Lung (tissue), 12 donors: ENCODE data around the gene MAST1. TPM values are rescaled to one million over a fixed set of nuclear protein-coding genes. Genes with fewer than 3 reads are reported as not detected.

ENCODE experiments used
- ATAC-seq: fragments of 200-7000 bp; cut with Tn5 transposase; one replicate; pipeline ENCODE4 v1.9.1; 2020; ENCODE audit warnings: moderate number of reproducible peaks; ENCODE audit not compliant: insufficient read depth, low FRiP score
- DNase-seq, 3 donors: peaks; one replicate each; pipeline ENCODE4 v3.0.0-alpha.2; 2013 to 2017
- H3K27ac ChIP-seq, 2 donors: one replicate each; pipeline ENCODE4 v1.5.1; 2013; ENCODE audit warnings: mild to moderate bottlenecking in 2 of 2, moderate library complexity in 2 of 2, control low read depth in 1 of 2, inconsistent platforms in 1 of 2, low read depth in 1 of 2, low read length in 1 of 2
- H3K27me3 ChIP-seq, 3 donors: one replicate each; pipeline ENCODE4 v1.5.1; 2013; ENCODE audit warnings: low read length in 2 of 3; ENCODE audit not compliant: control insufficient read depth in 3 of 3, insufficient read depth in 3 of 3
- H3K36me3 ChIP-seq, 4 donors: one replicate each; pipeline ENCODE4 v1.5.1; 2013; ENCODE audit warnings: low read length in 4 of 4, mild to moderate bottlenecking in 1 of 4, moderate library complexity in 1 of 4; ENCODE audit not compliant: control insufficient read depth in 4 of 4, insufficient read depth in 4 of 4
- H3K4me1 ChIP-seq, 5 donors: one replicate each; pipeline ENCODE4 v1.5.1; 2013; ENCODE audit warnings: low read length in 5 of 5, mild to moderate bottlenecking in 2 of 5, moderate library complexity in 1 of 5; ENCODE audit not compliant: control insufficient read depth in 5 of 5, insufficient read depth in 5 of 5
- H3K4me3 ChIP-seq: one replicate; pipeline ENCODE4 v1.5.1; 2013; ENCODE audit warnings: mild to moderate bottlenecking, control low read depth, moderate library complexity
- H3K9ac ChIP-seq, 2 donors: one replicate each; pipeline ENCODE4 v1.5.1; 2013; ENCODE audit warnings: low read length in 2 of 2, control low read depth in 1 of 2; ENCODE audit not compliant: insufficient read depth in 1 of 2
- H3K9me3 ChIP-seq, 4 donors: one replicate each; pipeline ENCODE4 v1.5.1; 2013; ENCODE audit warnings: low read length in 3 of 4, mild to moderate bottlenecking in 1 of 4, moderate library complexity in 1 of 4; ENCODE audit not compliant: control insufficient read depth in 4 of 4, insufficient read depth in 3 of 4
- WGBS, 2 donors: extraction: QIAGEN DNeasy Blood & Tissue Kit; methylation state at CpG; one replicate each; pipeline ENCODE4 v1.1.7; 2013; 5-methylcytosine and 5-hydroxymethylcytosine counted together
- polyA plus RNA-seq, 2 donors: library from polyadenylated mRNA; stranded (reverse); fragments of 200-250 nt; gene quantifications; one replicate each; pipeline ENCODE4 v1.2.1, GENCODE V29; 2013
- total RNA-seq, 2 donors: library from RNA; depleted of rRNA in 1 of 2; stranded (reverse); fragments of >200 nt in 1 of 2; gene quantifications; one replicate each; pipeline ENCODE4 v1.2.1, GENCODE V29; 2014 to 2021
- TF ChIP-seq, protein P1 (sequence below): IDR thresholded peaks from 2 replicates; pipeline ENCODE4 v1.5.1; 2012; ENCODE audit warnings: mild to moderate bottlenecking; ENCODE audit errors: control extremely low read depth, extremely low read depth
- donor health status: control.
- donor health status: control.
- donor health status: Bipolar disorder and iron deficiency.
- donor health status: healthy.
- donor health status: DM: yes; HTN: yes; CAD: no.

MAST1 gene
- total and polyA plus RNA-seq, 4 donors = 0.08 to 0.88 (median 0.41) TPM

DNA sequence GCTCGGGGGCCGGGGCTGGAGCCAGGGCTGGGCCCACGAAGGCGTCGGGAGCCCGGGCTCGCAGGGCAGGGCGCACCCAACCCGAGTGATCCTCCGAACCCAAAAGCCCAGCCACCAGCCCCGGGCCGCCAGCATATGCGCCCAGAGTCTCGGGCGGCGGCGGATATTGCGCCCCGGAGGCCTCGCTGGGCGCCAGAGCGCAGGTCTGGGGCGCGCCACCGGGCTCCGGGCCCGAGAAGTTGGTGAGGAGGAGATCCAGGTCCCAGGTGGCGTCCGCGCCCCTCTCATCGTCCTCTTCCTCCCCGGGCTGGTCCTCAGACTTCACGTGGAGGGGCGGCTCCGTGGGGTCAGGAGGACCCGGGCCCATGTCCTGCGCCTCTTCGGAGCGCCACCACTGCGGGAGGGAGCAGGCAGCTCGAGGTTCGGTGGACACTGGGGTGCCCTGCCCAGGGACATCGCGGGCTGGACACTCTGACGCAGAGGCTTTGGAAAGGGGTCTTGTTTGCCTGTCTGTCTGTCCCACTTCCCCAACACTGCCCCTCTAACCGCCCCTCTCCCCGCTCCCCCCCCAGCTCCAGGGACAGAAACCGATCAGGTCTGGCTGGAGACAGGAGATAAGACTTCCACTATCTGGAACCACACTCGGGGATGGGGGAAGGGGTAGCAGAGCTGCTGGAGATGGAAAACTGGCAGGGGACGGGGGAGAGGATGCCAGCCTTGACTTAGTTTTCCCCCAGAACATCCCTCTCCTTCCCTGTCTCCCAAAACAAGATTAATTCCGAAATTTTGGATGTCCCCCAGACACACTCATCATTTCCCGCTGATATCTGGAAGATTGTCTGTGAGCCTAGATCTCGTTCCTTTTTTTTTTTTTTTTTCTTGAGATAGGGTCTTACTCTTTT is 47.7 kb downstream of the MAST1 start:
- Histone ChIP-seq H3K9ac (no peak overlapping the region), H3K9me3 (peaks cover 0 to 9% (median 3%) of the 10 kb centered on the region in 4 donors), H3K4me3 (peak overlapping the region; percentile 12), H3K27me3 (peaks cover 0 to 23% (median 14%) of the 10 kb centered on the region in 3 donors), H3K36me3 (no peaks in the 10 kb centered on the region), H3K4me1 (peaks cover 0 to 10% (median 0%) of the 10 kb centered on the region in 5 donors), H3K27ac (no peak overlapping the region)
- no peak for ATAC-seq
- TF ChIP-seq, protein P1, sequence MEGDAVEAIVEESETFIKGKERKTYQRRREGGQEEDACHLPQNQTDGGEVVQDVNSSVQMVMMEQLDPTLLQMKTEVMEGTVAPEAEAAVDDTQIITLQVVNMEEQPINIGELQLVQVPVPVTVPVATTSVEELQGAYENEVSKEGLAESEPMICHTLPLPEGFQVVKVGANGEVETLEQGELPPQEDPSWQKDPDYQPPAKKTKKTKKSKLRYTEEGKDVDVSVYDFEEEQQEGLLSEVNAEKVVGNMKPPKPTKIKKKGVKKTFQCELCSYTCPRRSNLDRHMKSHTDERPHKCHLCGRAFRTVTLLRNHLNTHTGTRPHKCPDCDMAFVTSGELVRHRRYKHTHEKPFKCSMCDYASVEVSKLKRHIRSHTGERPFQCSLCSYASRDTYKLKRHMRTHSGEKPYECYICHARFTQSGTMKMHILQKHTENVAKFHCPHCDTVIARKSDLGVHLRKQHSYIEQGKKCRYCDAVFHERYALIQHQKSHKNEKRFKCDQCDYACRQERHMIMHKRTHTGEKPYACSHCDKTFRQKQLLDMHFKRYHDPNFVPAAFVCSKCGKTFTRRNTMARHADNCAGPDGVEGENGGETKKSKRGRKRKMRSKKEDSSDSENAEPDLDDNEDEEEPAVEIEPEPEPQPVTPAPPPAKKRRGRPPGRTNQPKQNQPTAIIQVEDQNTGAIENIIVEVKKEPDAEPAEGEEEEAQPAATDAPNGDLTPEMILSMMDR = no peak
- no peak for DNase-seq
- 9 to 13% methylated on average over 37 to 53 of the region's 53 CpGs for WGBS, 2 donors

DNA sequence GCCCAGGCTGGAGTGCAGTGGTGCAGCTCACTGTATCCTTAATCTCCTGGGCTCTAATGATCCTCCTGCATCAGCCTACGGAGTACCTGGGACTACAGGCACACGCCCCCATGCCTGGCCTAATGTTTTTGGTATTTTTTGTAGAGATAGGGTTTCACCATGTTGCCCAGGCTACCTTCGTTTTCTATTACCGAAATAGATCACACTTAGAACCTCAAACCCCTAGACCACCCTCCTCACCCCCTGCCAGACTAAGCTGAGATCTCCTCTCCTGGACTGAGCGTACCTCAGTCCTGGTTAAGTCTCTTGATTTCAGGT is 48.3 kb downstream of the MAST1 start:
- 83 to 87% methylated on average over 5 of the region's 5 CpGs for WGBS, 2 donors
- Histone ChIP-seq H3K27ac (no peak overlapping the region), H3K4me3 (no peak overlapping the region), H3K36me3 (no peaks in the 10 kb centered on the region), H3K9me3 (peaks cover 0 to 9% (median 3%) of the 10 kb centered on the region in 4 donors), H3K9ac (no peak overlapping the region), H3K4me1 (peaks cover 0 to 13% (median 0%) of the 10 kb centered on the region in 5 donors), H3K27me3 (peaks cover 0 to 23% (median 14%) of the 10 kb centered on the region in 3 donors)
- TF ChIP-seq, protein P1 = no peak
- ATAC-seq = no peak
- no peak for DNase-seq

DNA sequence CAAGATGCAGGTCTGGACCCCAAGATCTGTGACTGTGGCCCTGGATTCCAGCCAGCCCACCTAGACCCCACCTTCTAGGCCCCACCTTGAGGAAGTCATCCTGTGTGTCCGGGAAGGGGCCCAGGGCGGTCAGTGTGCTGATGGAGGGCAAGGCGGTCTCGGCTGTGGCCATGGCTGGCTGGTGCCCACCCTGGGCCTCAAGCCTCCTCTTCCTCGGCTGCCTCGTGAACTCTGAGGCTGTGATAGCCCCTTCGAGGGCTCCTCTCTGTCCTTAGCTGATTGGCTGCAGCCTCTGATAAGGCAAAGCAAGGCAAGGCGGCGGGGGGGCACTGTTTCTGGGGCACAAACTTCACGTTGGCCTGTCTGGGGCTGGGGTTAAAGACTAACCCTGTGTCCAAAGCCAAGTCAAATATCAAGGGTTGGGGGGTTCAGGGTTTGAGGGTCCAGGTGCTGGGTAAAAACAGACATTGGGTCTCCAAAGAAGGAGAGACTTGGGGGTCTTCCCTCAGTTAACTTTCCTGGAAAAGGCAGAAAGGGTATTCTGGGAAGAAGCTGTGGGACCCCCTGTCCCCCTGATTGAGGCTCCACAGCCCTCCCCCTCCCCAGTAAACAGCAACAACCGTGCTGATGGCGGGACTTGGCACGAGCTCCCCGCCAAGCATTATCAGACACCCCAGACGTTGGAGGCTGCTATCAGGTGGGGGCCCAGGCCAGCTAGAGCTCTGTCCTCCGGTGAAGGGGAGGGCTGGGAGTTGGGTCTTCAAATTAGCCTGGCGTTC is 48.8 kb downstream of the MAST1 start, which contains the start of gene KLF1:
Gene KLF1, minus strand, starts transcription at position 233 of the 779 bp plus-strand sequence. Its CDS starts 61 bp downstream, at position 172.
- Histone ChIP-seq H3K4me3 (no peak within 1 kb of the TSS), H3K27me3 (peaks cover 0 to 23% (median 14%) of the 10 kb centered on the region in 3 donors), H3K4me1 (peaks cover 0 to 17% (median 4%) of the 10 kb centered on the region in 5 donors), H3K36me3 (no peaks in the 10 kb centered on the region), H3K9ac (no peak within 1 kb of the TSS), H3K9me3 (peaks cover 0 to 9% (median 3%) of the 10 kb centered on the region in 4 donors), H3K27ac (no peak within 1 kb of the TSS)
- TF ChIP-seq, protein P1 = no peak
- ATAC-seq (no peak), DNase-seq (no peak)
- 67 to 81% methylated on average over 17 of the region's 17 CpGs for WGBS, 2 donors
